ENCODE results near the gene FARS2.
"Not testable (repeated sequence)": the region's sequence is repeated elsewhere in the genome, so short reads cannot be mapped to it uniquely, and the experiment has no call there.

GRCh38 chr6:5796555-5796954, 535.2 kb downstream of the FARS2 start:
- TF ChIP-seq CTCF, POLR2A (IDR thresholded peaks at IDR 0.05): not testable (repeated sequence)

Data from esophagus squamous epithelium (tissue), 4 donors.